Epithelial cell of proximal tubule (primary cell): Measurements from ENCODE around the gene MAP3K2. TPM values are rescaled to one million over a fixed set of nuclear protein-coding genes. Genes with fewer than 3 reads are reported as not detected.

Experiments used
- DNase-seq: peaks from one replicate; pipeline ENCODE4 v3.0.0-alpha.2; 2011; ENCODE audit warnings: low read depth
- H3K4me3 ChIP-seq: 2 replicates; pipeline ENCODE4 v1.5.1; 2011; ENCODE audit warnings: low read depth, mild to moderate bottlenecking, low read length
- CTCF ChIP-seq: conservative IDR thresholded peaks from 2 replicates; pipeline ENCODE4 v1.5.1; 2012; ENCODE audit warnings: low read depth, mild to moderate bottlenecking, low read length
- total RNA-seq: library from RNA; depleted of rRNA; stranded (reverse); fragments of >200 nt; gene quantifications from 2 replicates; pipeline ENCODE4 v1.2.3, GENCODE V29; 2015

The MAP3K2 gene
- total RNA-seq, 1 donor from 2014 or later, result 22.4 TPM

GRCh38 chr2:127370010-127370409 lies 17.8 kb downstream of the MAP3K2 start:
- TF ChIP-seq CTCF, result no peak
- DNase-seq, result no peak
- no peak overlapping the region for H3K4me3 ChIP-seq

DNA sequence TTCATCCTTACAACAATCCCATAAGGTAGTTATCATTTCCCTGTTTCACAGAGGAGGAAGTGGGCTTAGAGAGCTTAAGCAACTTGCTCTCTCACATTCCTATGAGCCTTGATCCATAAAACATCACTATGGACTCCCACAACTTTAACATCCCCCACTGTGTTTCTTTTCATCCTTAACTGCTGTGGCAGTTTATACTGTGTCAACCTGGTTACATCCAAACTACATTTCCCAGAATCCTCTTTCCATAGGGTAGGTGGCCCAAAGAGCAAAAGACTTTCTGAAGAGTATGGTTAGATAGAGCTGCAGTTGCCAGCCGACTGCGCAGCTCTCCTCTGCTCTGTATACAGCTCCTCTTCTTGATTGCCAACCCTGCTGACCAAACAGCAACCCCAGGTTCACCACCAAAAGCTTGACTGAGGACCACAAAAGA lies 22.5 kb downstream of the MAP3K2 start:
- H3K4me3 ChIP-seq, result no peak overlapping the region
- DNase-seq, result peak; percentile 57
- no peak for TF ChIP-seq CTCF

- DNase-seq, result no peak
- H3K4me3 ChIP-seq, result no peak overlapping the region
- no peak for TF ChIP-seq CTCF
Observed at GRCh38 chr2:127362971-127363370, 24.8 kb downstream of the MAP3K2 start.

GRCh38 chr2:127361929-127362885 lies 25.6 kb downstream of the MAP3K2 start:
- no peak for TF ChIP-seq CTCF
- no peak for DNase-seq
- H3K4me3 ChIP-seq, result no peak overlapping the region

- TF ChIP-seq CTCF, result no peak
- DNase-seq, result no peak
- H3K4me3 ChIP-seq, result no peak overlapping the region
Observed at GRCh38 chr2:127360242-127360641, 27.5 kb downstream of the MAP3K2 start.

DNA sequence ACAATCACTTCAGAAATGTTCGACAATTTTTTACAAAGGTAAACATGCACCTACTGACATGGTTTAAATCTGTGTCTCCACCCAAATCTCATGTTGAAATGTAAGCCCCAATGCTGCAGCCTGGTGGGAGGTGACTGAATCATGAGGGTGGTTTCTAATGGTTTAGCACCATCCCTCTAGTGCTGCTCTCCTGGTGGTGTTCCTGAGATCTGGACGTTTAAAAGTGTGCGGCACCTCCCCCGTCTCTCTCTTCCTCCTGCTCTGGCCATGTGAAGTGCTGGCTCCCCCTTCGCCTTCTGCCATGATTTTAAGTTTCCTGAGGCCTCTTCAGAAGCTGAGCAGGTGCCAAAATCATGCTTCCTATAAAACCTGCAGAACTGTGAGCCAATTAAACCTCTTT lies 28.3 kb downstream of the MAP3K2 start:
- no peak for DNase-seq
- TF ChIP-seq CTCF, result no peak
- H3K4me3 ChIP-seq, result no peak overlapping the region

DNA sequence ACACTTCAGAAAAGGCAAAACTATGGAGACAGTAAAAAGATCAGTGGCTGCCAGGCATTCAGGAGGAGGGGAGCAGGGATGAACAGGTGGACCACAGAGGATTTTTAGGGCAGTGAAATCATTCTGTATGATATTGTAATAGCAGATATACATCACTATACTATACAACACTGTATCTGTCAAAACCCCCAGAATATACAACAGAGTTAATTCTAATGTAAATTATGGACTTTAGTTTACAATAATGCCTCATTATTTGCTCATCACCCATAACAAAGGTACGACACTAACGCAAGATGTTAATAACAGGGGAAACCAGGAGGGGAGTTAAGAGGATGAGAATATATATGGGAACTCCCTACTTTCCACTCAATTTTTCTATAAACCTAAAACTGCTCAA lies 28.8 kb downstream of the MAP3K2 start:
- TF ChIP-seq CTCF, result no peak
- no peak overlapping the region for H3K4me3 ChIP-seq
- DNase-seq, result no peak
